ENCODE measurements around the gene LCN6. TPM values are rescaled to one million over a fixed set of nuclear protein-coding genes. Genes with fewer than 3 reads are reported as not detected.

LCN6 gene
- total and polyA plus RNA-seq, 2 of the 13 experiments (the other 11 are each of a cell fraction or from before 2014, with no cell fraction given) = not detected

DNA sequence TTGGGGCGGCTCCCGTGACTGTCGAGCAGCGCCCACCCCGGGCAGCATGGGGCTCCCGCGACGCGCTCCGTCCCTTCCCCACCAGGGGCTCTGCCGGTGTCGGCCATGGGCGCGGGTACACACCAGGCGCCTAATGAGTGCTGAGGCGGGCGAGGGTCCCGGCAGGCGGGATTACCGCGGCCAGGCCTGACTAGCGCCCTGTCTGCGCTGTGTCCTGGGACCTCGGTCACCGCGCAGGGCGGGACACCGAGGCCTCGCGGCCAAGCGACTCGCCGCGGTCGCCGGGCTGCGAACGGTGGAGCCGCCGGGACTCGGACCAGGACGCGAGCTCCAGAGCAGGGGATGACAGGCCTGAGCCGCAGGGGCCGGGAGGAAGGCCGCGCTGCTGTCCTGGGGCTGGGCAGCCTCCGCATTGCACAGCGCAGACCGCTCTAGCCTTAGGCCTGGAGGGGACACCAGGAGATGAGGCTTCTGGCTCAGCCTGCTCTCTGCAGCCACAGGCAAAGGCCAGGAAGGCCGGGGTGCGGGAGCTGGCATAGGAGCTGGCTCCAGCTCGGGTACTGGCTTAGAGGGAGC is 19.7 kb downstream of the LCN6 start (continued):
- 0 out of 2 replicates have a peak, but pooled peaks have one; percentile 5 for TF ChIP-seq CHCHD3 (CRISPR knock-in tag; IDR thresholded peaks at IDR 0.05)
- TF ChIP-seq ZNF547 (CRISPR knock-in tag; IDR thresholded peaks at IDR 0.05) = peak; percentile 56; the same call in 1 of the 2 replicates
- TF ChIP-seq KDM4B (CRISPR knock-in tag; IDR thresholded peaks at IDR 0.05) = no peak
- TF ChIP-seq ZNF772 (CRISPR knock-in tag; IDR thresholded peaks at IDR 0.05) = no peak
- TF ChIP-seq, protein P1, sequence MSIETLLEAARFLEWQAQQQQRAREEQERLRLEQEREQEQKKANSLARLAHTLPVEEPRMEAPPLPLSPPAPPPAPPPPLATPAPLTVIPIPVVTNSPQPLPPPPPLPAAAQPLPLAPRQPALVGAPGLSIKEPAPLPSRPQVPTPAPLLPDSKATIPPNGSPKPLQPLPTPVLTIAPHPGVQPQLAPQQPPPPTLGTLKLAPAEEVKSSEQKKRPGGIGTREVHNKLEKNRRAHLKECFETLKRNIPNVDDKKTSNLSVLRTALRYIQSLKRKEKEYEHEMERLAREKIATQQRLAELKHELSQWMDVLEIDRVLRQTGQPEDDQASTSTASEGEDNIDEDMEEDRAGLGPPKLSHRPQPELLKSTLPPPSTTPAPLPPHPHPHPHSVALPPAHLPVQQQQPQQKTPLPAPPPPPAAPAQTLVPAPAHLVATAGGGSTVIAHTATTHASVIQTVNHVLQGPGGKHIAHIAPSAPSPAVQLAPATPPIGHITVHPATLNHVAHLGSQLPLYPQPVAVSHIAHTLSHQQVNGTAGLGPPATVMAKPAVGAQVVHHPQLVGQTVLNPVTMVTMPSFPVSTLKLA (IDR thresholded peaks at IDR 0.05) = no peak
- no peak for TF ChIP-seq ZNF331 (CRISPR knock-in tag; IDR thresholded peaks at IDR 0.05)
- no peak for TF ChIP-seq TARDBP (CRISPR knock-in tag; IDR thresholded peaks at IDR 0.05)
- TF ChIP-seq, protein P2, sequence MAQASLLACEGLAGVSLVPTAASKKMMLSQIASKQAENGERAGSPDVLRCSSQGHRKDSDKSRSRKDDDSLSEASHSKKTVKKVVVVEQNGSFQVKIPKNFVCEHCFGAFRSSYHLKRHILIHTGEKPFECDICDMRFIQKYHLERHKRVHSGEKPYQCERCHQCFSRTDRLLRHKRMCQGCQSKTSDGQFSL (CRISPR knock-in tag; IDR thresholded peaks at IDR 0.05) = no peak
- TF ChIP-seq, protein P3, sequence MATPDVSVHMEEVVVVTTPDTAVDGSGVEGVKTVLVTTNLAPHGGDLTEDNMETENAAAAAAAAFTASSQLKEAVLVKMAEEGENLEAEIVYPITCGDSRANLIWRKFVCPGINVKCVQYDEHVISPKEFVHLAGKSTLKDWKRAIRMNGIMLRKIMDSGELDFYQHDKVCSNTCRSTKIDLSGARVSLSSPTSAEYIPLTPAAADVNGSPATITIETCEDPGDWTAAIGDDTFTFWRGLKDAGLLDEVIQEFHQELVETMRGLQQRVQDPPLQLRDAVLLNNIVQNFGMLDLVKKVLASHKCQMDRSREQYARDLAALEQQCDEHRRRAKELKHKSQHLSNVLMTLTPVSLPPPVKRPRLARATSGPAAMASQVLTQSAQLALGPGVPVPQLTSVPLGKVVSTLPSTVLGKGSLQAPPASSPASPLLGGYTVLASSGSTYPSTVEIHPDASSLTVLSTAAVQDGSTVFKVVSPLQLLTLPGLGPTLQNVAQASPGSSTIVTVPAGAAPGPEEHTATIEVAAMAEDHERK (CRISPR knock-in tag; IDR thresholded peaks at IDR 0.05; ENCODE audit: low read depth) = no peak
- TF ChIP-seq TCF7L2 (IDR thresholded peaks at IDR 0.05; ENCODE audit: low read depth, low read length) = no peak
- TF ChIP-seq, protein P4, sequence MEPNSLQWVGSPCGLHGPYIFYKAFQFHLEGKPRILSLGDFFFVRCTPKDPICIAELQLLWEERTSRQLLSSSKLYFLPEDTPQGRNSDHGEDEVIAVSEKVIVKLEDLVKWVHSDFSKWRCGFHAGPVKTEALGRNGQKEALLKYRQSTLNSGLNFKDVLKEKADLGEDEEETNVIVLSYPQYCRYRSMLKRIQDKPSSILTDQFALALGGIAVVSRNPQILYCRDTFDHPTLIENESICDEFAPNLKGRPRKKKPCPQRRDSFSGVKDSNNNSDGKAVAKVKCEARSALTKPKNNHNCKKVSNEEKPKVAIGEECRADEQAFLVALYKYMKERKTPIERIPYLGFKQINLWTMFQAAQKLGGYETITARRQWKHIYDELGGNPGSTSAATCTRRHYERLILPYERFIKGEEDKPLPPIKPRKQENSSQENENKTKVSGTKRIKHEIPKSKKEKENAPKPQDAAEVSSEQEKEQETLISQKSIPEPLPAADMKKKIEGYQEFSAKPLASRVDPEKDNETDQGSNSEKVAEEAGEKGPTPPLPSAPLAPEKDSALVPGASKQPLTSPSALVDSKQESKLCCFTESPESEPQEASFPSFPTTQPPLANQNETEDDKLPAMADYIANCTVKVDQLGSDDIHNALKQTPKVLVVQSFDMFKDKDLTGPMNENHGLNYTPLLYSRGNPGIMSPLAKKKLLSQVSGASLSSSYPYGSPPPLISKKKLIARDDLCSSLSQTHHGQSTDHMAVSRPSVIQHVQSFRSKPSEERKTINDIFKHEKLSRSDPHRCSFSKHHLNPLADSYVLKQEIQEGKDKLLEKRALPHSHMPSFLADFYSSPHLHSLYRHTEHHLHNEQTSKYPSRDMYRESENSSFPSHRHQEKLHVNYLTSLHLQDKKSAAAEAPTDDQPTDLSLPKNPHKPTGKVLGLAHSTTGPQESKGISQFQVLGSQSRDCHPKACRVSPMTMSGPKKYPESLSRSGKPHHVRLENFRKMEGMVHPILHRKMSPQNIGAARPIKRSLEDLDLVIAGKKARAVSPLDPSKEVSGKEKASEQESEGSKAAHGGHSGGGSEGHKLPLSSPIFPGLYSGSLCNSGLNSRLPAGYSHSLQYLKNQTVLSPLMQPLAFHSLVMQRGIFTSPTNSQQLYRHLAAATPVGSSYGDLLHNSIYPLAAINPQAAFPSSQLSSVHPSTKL (CRISPR knock-in tag; IDR thresholded peaks at IDR 0.05) = no peak
- TF ChIP-seq HMG20A (CRISPR knock-in tag; IDR thresholded peaks at IDR 0.05; ENCODE audit: borderline replicate concordance) = no peak
- TF ChIP-seq ZBTB3 (CRISPR knock-in tag; IDR thresholded peaks at IDR 0.05; ENCODE audit: borderline replicate concordance, low read depth) = no peak
- TF ChIP-seq, protein P5, sequence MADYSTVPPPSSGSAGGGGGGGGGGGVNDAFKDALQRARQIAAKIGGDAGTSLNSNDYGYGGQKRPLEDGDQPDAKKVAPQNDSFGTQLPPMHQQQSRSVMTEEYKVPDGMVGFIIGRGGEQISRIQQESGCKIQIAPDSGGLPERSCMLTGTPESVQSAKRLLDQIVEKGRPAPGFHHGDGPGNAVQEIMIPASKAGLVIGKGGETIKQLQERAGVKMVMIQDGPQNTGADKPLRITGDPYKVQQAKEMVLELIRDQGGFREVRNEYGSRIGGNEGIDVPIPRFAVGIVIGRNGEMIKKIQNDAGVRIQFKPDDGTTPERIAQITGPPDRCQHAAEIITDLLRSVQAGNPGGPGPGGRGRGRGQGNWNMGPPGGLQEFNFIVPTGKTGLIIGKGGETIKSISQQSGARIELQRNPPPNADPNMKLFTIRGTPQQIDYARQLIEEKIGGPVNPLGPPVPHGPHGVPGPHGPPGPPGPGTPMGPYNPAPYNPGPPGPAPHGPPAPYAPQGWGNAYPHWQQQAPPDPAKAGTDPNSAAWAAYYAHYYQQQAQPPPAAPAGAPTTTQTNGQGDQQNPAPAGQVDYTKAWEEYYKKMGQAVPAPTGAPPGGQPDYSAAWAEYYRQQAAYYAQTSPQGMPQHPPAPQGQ (CRISPR knock-in tag; IDR thresholded peaks at IDR 0.05; ENCODE audit: borderline replicate concordance) = no peak
- peak; percentile 70; the same call in 1 of the 2 replicates for TF ChIP-seq ZNF788 (CRISPR knock-in tag; IDR thresholded peaks at IDR 0.05; ENCODE audit: borderline replicate concordance)
- TF ChIP-seq MEF2D (CRISPR knock-in tag; IDR thresholded peaks at IDR 0.05) = no peak
- TF ChIP-seq KMT2B (CRISPR knock-in tag; IDR thresholded peaks at IDR 0.05) = no peak
- TF ChIP-seq ZSCAN30 (CRISPR knock-in tag; IDR thresholded peaks at IDR 0.05) = no peak
- TF ChIP-seq KLF9 (CRISPR knock-in tag; IDR thresholded peaks at IDR 0.05; ENCODE audit: low read depth) = no peak
- peak; percentile 86; the same call in 1 of the 2 replicates for TF ChIP-seq ZNF598 (CRISPR knock-in tag; IDR thresholded peaks at IDR 0.05; ENCODE audit: borderline replicate concordance)
- TF ChIP-seq ZNF678 (CRISPR knock-in tag; IDR thresholded peaks at IDR 0.05) = 0 out of 2 replicates have a peak, but pooled peaks have one; percentile 19
- TF ChIP-seq HMG20B (CRISPR knock-in tag; conservative IDR thresholded peaks at IDR 0.05) = no peak
- no peak for TF ChIP-seq SMAD3 (CRISPR knock-in tag; IDR thresholded peaks at IDR 0.05)
